K562 (cell line): ENCODE data around the gene STK36. TPM values are rescaled to one million over a fixed set of nuclear protein-coding genes. Genes with fewer than 3 reads are reported as not detected.

ENCODE experiments used
- BCOR ChIP-seq: fragments of 450-650 bp; IDR thresholded peaks from 2 replicates; pipeline ENCODE4 v1.6.1; 2016
- CBFA2T3 ChIP-seq: fragments of 450-650 bp; IDR thresholded peaks from 2 replicates; pipeline ENCODE4 v1.6.1; 2017
- ELF4 ChIP-seq: fragments of 450-650 bp; formaldehyde crosslinking; IDR thresholded peaks from 2 replicates; pipeline ENCODE4 v1.4.0; 2022; ENCODE audit warnings: missing genetic modification characterization
- FOXJ3 ChIP-seq: sonication (generic); formaldehyde crosslinking; IDR thresholded peaks from 2 replicates; pipeline ENCODE4 v1.4.0; 2020; ENCODE audit warnings: mild to moderate bottlenecking, missing genetic modification reagents
- HNRNPL ChIP-seq: fragments of 200-400 bp; formaldehyde crosslinking; IDR thresholded peaks from 2 replicates; pipeline ENCODE4 v1.6.1; 2017; ENCODE audit warnings: low read depth, mild to moderate bottlenecking, low read length
- RCOR1 ChIP-seq, 2 experiments: IDR thresholded peaks; 2 replicates each; pipeline ENCODE4 v1.6.1; 2012; ENCODE audit warnings: low read depth in 2 of 2, low read length in 2 of 2, borderline replicate concordance in 1 of 2, improper control_type of control experiment in 1 of 2
- SAP30 ChIP-seq: fragments of 200-600 bp; sonication (generic); IDR thresholded peaks from 2 replicates; pipeline ENCODE4 v1.6.1; 2012; ENCODE audit warnings: borderline replicate concordance, low read depth, mild to moderate bottlenecking, moderate library complexity, low read length, control low read depth, inconsistent platforms; ENCODE audit not compliant: insufficient read depth, poor library complexity, severe bottlenecking
- SLC30A9 ChIP-seq: fragments of 250-450 bp; sonication (Bioruptor Pico); IDR thresholded peaks from 2 replicates; pipeline ENCODE4 v1.8.0; 2022; ENCODE audit warnings: mild to moderate bottlenecking, moderate library complexity
- SMC3 ChIP-seq: conservative IDR thresholded peaks from 2 replicates; pipeline ENCODE4 v1.6.1; 2011; ENCODE audit warnings: low read depth, low read length, improper control_type of control experiment; ENCODE audit not compliant: insufficient read depth
- SP1 ChIP-seq: sonication (generic); formaldehyde crosslinking; IDR thresholded peaks from 2 replicates; pipeline ENCODE4 v1.8.1; 2022; ENCODE audit warnings: mild to moderate bottlenecking, missing genetic modification reagents
- TCF7L2 ChIP-seq: fragments of 150-350 bp; IDR thresholded peaks from 2 replicates; pipeline ENCODE4 v1.6.1; 2016; ENCODE audit warnings: low read depth, mild to moderate bottlenecking, low read length, moderate library complexity
- ZBTB1 ChIP-seq: sonication (generic); formaldehyde crosslinking; IDR thresholded peaks from 2 replicates; pipeline ENCODE4 v1.8.1; 2023; ENCODE audit warnings: missing genetic modification reagents, low read depth, mild to moderate bottlenecking, borderline replicate concordance
- ZKSCAN1 ChIP-seq: fragments of 150-350 bp; IDR thresholded peaks from 2 replicates; pipeline ENCODE4 v1.6.1; 2016; ENCODE audit warnings: low read depth, low read length
- ZNF253 ChIP-seq: fragments of 250-450 bp; sonication (Bioruptor Pico); conservative IDR thresholded peaks from 2 replicates; pipeline ENCODE4 v1.6.1; 2021; ENCODE audit warnings: mild to moderate bottlenecking
- ZNF717 ChIP-seq: fragments of 250-450 bp; sonication (Bioruptor Pico); IDR thresholded peaks from 2 replicates; pipeline ENCODE4 v1.5.0; 2021
- ZZZ3 ChIP-seq: fragments of 450-650 bp; IDR thresholded peaks from 2 replicates; pipeline ENCODE4 v1.6.1; 2016; ENCODE audit warnings: antibody characterized with exemption, mild to moderate bottlenecking, moderate library complexity
- polyA plus RNA-seq, 8 experiments: library from polyadenylated mRNA; depleted of rRNA in 4 of 8; stranded (reverse) in 5 of 8; unstranded in 3 of 8; fragments of >200 nt; fragmentation: Nextera tagmentation in 2 of 8; fragmentation: Illumina TruSeq in 1 of 8; extraction: Ambion mirVana in 2 of 8; extraction: Trizol in 1 of 8; gene quantifications; 2 replicates each; pipeline versions ENCODE4 v1.2.1 to v1.2.3, GENCODE V29; 2011 to 2014; ENCODE audit warnings: inconsistent platforms in 1 of 8, missing spikeins in 1 of 8
- total RNA-seq, 7 experiments: library from RNA; depleted of rRNA in 6 of 7; stranded (reverse); fragments of >200 nt in 6 of 7; fragmentation: Illumina TruSeq in 2 of 7; extraction: Trizol in 2 of 7; gene quantifications; 2 replicates each; pipeline versions ENCODE4 v1.2.1 to v1.2.3, GENCODE V29; 2011 to 2021; ENCODE audit warnings: low replicate concordance in 1 of 7
- TF ChIP-seq, protein P1 (sequence below), 2 experiments: fragments of 450-650 bp; formaldehyde crosslinking in 1 of 2; IDR thresholded peaks; 2 replicates each; pipeline versions ENCODE4 v1.4.0 to v1.6.1; 2014 to 2020; ENCODE audit warnings: mild to moderate bottlenecking in 2 of 2, borderline replicate concordance in 1 of 2, low read depth in 1 of 2
- TF ChIP-seq, protein P2 (sequence below): fragments of 250-450 bp; sonication (Bioruptor Pico); IDR thresholded peaks from 2 replicates; pipeline ENCODE4 v1.8.0; 2022; ENCODE audit warnings: inconsistent platforms, mild to moderate bottlenecking, moderate library complexity, borderline replicate concordance

The STK36 gene
- total and polyA plus RNA-seq, 9 of the 15 experiments (the other 6 are each of a cell fraction or from before 2014, with no cell fraction given), result 3.5 to 12.4 (median 6.7) TPM

DNA sequence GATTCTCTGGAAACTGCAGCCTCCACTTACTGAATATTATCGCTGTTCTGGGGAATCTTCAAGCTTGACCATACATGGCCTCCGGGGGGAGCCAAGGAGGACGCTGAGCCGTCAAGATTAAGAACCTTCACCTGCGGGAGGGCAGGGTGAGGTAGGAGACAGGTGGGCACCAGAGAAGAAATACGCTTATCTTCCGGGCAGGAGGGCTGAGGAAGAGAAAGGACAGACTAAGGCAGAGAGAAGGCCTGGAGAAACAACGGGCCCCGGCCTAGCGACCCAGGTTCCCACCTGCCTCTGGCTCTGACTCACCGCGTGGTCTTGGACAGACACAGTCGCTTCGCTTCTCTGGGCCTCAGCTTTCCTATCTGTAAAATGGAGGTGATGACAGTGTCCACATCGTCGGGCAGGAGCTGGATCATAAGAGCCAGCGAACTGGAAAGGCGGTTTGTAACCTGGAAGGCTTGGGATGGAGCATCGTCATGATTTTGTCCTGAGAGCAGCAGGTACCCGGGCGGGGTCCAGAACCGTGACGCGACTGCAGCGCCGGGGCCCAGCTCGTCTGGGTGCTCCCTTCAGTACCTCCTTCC, 13.1 kb upstream of the STK36 start (continued):
- TF ChIP-seq, protein P1, sequence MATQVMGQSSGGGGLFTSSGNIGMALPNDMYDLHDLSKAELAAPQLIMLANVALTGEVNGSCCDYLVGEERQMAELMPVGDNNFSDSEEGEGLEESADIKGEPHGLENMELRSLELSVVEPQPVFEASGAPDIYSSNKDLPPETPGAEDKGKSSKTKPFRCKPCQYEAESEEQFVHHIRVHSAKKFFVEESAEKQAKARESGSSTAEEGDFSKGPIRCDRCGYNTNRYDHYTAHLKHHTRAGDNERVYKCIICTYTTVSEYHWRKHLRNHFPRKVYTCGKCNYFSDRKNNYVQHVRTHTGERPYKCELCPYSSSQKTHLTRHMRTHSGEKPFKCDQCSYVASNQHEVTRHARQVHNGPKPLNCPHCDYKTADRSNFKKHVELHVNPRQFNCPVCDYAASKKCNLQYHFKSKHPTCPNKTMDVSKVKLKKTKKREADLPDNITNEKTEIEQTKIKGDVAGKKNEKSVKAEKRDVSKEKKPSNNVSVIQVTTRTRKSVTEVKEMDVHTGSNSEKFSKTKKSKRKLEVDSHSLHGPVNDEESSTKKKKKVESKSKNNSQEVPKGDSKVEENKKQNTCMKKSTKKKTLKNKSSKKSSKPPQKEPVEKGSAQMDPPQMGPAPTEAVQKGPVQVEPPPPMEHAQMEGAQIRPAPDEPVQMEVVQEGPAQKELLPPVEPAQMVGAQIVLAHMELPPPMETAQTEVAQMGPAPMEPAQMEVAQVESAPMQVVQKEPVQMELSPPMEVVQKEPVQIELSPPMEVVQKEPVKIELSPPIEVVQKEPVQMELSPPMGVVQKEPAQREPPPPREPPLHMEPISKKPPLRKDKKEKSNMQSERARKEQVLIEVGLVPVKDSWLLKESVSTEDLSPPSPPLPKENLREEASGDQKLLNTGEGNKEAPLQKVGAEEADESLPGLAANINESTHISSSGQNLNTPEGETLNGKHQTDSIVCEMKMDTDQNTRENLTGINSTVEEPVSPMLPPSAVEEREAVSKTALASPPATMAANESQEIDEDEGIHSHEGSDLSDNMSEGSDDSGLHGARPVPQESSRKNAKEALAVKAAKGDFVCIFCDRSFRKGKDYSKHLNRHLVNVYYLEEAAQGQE (IDR thresholded peaks at IDR 0.05; ENCODE audit: borderline replicate concordance), result peak; percentile 43; the same call in 1 of the 2 replicates
- TF ChIP-seq, protein P1 (CRISPR knock-in tag; IDR thresholded peaks at IDR 0.05; ENCODE audit: low read depth), result no peak
- TF ChIP-seq ZBTB1 (CRISPR knock-in tag), result no peak
- no peak for TF ChIP-seq SP1 (CRISPR knock-in tag)
- no peak for TF ChIP-seq ELF4 (CRISPR knock-in tag)
- TF ChIP-seq SLC30A9 (CRISPR knock-in tag), result no peak
- TF ChIP-seq CBFA2T3, result no peak
- TF ChIP-seq TCF7L2, result no peak
- TF ChIP-seq SAP30, result peak; percentile 85
- no peak for TF ChIP-seq RCOR1 (IDR thresholded peaks at IDR 0.05; ENCODE audit: borderline replicate concordance in 1 of 2, low read depth in 2 of 2, low read length in 2 of 2)
- TF ChIP-seq, protein P2, sequence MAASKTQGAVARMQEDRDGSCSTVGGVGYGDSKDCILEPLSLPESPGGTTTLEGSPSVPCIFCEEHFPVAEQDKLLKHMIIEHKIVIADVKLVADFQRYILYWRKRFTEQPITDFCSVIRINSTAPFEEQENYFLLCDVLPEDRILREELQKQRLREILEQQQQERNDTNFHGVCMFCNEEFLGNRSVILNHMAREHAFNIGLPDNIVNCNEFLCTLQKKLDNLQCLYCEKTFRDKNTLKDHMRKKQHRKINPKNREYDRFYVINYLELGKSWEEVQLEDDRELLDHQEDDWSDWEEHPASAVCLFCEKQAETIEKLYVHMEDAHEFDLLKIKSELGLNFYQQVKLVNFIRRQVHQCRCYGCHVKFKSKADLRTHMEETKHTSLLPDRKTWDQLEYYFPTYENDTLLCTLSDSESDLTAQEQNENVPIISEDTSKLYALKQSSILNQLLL, result no peak
- 0 out of 2 replicates have a peak, but pooled peaks have one; percentile 25 for TF ChIP-seq SMC3
- TF ChIP-seq BCOR, result peak; percentile 59
- TF ChIP-seq ZKSCAN1, result no peak
- no peak for TF ChIP-seq ZNF717
- TF ChIP-seq FOXJ3, result no peak
- no peak for TF ChIP-seq ZZZ3
- no peak for TF ChIP-seq ZNF253 (CRISPR knock-in tag)
- TF ChIP-seq HNRNPL, result no peak
